Endometrium (tissue), 2 donors: Measurements from ENCODE around the gene RARG.
"Not testable (repeated sequence)": the region's sequence is repeated elsewhere in the genome, so short reads cannot be mapped to it uniquely, and the experiment has no call there.

ENCODE experiments used
- FAIRE-seq: peaks from 2 replicates; lab custom pipeline; 2012; peaks lifted over from hg19 to GRCh38; lab: Jason Lieb, UNC
- donor health status: control.
- donor health status: control.

RARG gene

DNA sequence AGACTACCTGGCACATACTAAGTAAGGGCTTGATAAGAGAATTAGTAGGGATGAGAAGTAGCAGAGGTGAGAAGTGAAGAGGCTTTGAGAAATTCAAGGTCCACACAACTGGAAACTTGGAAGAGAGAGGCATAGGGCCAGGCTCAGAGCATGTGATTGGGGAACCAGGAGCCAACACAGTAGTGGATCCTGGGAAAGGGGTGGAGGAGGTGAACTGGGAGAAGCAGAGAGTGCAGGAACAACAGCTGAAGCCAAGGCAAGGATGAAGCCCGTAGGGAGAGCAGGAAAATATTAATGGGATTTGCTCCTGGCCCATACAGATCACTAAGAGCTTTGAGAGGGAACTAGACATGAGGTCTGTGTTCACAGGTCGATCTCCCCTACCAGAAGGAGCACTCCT, 23.6 kb downstream of the RARG start:
- FAIRE-seq, result no peak

DNA sequence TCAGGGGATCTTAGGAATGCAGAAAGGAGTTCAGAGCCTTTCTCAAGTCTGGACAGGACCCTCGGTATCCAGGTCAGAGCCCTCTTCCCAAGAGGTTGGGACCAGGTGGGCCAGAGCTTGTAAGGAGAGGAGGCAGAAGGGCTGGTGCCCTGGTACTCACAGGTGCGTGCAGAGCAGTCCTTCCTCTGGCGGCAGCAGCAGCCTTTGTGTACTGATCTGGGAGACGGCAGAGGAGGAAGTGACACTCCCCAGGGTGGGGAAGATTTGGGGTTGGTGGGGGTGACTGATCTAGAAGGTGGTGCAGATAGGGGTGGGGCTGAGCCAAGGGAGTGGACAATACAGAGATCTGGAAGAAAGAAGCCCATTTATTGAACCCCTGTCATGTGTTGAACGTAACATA, 25.0 kb downstream of the RARG start, which contains the start of gene ITGB7:
Gene ITGB7, minus strand, starts transcription at position 210 of the 400 bp plus-strand sequence. CDS start 6,808 bp downstream, outside the sequence.
- FAIRE-seq, result no peak

DNA sequence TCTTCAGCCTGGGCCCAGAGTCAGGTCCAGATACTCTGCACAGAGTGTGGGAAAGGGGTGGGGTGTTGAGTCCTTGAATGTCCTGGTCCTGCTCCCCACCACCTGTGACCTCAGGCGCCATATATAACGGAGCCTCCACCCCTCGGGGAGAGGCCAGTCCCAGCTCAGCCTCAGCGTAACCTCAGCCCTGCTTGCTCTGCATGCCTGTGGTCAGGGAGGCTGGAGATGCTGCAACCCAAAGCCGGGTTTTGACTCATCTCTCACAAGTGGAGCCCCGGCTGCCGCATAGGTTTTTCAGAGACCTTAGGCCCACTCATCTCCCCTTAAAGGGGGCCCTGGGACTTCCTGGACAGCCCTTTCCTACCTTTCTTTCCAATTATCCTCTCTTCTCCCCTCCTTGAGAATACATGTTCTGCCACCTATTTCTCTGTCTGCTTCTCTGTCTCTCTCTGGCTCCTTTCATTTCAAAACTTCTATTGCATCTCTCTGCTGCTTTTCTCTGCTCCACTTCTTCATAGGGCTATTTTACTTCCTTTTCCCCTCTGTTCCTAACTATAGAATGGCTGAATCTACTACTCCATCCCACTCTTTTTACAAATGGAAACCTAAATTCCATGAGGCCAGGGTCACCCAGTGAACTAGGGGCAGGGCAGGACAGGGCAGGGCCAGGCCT, 26.1 kb downstream of the RARG start:
- FAIRE-seq, result no peak

DNA sequence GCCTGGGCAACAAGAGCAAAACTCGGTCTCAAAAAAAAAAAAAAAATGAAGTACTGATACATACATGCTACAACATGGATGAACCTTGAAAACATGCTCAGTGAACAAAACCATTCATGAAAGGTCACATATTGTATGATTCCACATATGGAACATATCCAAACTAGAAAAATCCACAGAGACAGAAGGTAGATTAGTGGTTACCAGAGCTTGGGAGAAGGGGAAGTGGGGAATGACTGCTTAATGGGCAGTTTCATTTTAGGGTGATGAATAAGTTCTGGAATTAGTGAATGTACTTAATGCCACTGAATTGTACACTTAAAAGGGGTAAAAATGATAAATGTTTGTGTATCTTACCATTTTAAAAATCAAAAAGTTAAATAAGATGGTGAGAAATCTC, 27.7 kb downstream of the RARG start:
- FAIRE-seq, result no peak

DNA sequence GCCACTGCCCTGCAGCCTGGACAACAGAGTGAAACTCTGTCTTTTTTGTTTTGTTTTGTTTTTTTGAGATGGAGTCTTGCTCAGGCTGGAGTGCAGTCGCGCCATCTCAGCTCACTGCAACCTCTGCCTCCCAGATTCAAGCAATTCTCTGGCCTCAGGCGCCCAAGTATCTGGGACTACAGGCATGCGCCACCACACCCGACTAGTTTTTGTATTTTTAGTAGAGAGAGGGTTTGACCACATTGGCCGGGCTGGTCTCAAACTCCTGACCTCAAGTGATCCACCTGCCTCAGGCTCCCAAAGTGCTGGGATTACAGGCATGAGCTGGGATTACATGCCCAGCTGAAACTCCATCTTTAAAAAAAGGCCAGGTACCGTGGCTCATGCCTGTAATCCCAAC, 29.7 kb downstream of the RARG start:
- not testable (repeated sequence) for FAIRE-seq

DNA sequence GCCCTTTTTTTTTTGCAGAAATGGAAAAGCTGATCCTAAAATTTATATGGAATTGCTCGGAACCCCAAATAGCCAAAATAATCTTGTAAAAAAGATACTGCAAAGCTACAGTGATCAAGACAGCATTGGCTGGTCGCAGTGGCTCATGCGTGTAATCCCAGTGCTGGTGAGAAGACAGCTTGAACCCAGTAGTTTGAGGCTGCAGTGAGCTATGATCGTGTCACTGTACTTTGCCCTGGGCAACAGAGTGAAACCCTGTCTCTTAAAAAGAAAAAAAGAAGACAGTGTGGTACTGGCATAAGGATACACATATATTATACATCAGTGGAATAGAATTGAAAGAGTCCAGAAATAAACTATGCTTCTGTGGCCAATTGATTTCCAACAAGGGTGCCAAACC, 30.4 kb downstream of the RARG start:
- no peak for FAIRE-seq

DNA sequence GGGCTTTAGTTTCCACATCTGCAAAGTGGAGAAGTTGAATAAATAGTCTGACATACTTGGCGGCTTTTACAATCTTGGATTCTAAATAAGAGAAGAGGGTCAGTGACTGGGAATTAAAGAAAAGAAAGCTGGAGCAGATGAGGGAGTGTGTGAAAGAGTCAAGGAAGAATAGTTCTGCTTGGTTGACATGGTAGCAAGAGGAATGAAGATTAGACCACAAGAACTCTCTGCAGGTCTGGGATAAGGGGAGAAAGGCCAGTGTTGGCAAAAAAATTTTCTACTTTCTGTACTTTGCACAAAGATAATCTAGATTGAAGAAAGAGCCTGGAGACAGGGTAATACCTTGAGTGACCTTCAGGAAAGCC, 30.9 kb downstream of the RARG start:
- no peak for FAIRE-seq

DNA sequence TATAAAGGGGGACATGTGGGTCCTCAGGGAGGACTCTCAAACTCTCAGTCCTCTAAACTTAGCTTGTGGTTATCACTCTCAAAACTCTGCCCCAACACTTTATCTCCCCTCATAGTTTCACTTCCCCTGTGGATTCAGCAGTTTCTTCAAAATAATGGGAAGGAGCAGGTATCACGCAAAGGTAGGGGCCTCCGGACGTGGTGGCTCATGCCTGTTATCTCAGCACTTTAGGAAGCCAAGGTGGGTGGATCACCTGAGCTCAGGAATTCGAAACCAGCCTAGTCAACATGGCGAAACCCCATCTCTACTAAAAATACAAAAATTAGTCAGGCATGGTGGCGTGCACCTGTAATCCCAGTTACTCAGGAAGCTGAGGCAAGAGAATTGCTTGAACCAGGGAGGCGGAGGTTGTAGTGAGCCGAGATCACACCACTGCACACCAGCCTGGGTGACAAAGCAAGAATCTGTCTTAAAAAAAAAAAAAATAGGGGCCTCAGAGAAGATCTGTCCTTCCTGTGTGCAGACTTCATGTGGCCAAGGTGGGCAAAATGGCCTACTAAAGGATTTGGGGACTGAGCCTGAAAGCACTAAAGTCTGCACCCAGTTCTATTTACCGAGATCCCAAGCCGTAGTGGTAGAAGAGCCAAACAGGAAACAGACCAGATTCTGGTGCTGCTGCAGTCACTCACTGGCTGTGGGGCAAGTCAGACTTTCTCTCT, 31.4 kb downstream of the RARG start:
- FAIRE-seq, result no peak

DNA sequence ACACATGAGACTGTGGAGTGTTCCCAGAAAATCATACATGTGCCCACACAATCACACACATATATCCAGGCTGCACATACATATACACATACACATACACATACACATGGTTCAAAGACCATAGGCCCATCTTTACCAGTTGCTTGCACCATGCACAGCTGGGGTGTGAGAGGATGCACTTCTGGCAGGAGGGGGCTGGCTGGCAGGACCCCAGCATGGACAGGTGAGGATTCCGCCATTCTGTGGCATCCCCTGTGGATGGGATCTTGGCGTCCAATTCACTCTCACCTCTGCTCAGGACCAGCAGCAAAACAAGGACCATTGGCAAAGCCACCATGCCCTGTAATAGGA, 31.9 kb downstream of the RARG start:
- FAIRE-seq, result no peak

DNA sequence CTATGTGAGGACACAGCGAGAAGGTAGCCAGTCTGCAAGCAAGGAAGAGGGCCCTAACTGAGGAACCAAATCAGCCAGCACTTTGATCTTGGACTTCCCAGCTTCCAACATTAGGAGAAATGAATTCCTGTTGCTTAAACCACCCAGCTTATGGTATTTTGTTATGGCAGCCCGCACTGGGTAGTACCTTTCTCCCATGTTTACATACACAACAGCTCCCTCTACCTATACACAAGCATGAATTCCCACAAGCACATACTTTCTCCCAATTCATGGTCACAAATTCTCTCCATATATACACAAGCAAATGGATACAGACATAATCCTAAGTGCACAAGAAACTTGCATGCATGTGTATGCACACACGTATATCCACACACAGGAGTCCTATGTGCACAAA, 32.3 kb downstream of the RARG start:
- FAIRE-seq, result no peak

DNA sequence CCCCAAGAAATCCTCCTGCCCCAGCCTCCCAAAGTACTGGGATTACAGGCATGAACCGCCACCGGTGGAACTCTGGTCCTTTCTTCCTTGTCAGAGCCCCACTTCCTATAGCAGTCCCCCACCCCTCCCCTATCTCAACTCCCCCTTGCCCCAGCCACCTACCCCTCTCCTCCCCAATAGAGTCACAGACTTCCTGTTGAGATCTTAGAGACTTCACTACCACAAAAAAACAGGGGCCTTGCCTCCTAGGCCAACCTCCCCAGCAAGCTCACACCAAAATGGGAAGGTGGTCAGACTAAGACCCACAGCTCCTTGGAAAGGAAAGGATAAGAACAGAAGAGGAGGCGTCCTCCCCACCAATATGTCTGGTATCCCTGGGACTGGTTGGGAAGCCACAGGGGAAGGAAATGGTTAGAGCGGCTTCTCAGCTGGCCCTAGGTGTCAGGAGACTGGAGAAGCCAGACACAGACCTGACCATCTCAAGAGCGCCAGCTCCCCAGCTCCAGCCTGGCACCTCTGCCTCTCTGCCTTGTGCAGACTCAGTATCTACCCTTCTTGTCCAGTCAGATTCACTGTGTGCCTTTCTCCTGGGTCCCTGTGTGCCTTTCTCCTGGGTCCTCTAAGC, 33.4 kb downstream of the RARG start:
- FAIRE-seq, result no peak

DNA sequence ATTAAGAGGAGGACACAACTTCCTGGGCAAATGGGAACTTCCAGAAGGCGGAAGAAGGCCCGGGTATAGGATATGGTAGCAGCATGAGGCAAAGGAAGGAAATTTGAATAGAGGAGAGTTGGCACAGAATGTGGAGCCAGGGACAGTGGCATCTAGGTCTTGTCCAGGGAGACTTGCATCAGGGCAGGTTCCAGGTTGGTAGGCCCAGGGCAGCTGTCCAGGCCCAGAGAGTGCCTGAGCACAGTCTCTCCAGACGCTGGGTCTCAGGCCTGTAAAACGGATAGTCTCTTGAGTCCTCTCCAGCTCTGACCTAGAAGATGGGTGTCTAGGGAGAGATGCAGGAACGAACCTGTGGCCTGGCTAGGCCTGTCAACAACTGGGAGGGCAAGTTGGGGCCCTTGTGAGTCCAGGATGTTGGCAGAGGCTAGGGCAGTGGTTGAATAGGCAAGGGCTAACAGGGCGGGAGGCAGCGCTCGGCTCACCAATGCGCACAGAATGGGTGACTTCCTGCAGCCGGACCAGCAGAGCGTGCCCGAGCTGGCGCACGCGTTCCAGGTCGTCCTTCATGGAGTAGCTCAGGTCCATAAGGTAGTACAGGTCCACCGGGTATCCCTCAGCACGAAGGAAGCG, 34.9 kb downstream of the RARG start:
- no peak for FAIRE-seq

DNA sequence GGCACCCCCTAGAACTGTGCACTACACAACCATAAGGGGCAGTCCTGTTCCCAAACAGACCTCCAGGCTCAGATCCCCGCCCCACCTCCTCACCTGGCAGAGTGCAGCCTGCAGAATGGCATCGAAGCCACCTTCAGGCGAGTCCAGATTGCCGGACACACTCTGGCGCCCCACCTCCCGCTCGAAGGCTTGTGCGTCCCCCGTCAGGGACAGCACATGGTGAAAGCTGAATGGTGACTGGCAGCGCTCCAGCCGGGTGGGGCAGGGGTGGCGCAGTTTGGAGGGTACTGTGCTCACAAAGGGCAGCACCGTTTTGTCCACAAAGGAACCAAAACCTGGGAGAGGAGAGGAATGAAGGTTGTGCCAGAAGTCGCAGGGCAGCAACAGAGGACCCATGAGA, 35.5 kb downstream of the RARG start:
- no peak for FAIRE-seq

DNA sequence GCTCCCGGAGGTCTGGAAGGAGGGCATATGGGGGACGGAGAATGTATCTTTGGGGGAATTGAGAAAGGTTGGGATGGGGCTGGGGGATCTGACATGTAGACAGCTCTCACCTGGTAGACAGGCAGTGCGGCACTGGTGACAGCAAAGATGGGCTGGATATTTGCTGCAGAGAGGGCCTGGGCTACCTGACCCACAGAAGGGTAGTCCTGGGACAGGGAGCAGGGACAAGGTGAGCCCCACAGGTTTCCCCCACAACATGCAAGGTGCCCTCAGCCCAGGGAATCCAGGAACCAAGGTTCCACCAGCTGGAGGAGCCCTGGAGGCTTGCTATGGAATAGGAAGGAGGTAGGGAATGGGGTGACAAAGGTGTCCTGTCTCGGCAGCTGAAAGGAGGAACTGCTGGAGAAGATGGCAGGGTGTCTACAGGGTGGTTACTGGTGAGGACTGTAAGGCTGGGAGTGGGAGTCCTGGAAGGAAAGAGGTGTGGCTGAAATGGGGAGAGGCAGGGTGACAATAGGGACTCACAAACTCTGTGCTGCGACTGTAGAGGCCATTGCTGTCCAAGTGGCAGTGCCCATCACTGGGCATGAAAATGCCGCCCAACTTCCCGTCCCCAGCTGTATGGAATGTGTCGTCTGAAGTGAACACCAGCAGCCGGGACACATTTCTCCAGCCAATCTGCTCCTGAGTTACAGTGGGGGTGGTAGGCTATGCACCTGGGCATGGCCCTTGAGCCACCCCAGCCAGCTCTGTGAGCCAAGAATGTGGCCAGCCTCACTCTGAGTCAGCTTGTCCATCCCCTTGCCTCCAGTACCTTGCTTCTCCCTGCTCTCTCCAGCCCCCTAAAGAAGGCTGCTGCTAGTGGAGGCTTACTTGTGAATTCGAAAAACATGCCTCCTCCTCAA, 36.2 kb downstream of the RARG start:
- FAIRE-seq, result no peak

DNA sequence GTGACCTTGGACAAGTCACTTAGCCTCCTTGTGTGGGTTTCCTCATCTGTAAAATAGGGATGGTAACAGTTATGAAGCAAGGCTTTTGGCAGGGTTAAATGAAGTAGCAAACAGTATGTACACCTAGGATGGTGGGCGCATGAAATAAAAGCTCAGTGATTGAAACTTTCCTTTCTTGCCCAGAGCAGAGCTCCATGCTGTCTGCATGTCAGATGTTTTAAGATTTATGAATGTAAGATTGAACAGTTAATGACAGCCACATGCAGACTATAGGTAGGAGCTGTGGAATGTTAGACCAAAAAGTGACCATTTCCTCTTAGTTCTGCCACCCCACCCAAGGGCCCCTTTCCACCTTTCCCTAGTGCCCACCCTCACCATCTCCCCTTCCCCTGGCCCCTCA, 37.0 kb downstream of the RARG start:
- no peak for FAIRE-seq

DNA sequence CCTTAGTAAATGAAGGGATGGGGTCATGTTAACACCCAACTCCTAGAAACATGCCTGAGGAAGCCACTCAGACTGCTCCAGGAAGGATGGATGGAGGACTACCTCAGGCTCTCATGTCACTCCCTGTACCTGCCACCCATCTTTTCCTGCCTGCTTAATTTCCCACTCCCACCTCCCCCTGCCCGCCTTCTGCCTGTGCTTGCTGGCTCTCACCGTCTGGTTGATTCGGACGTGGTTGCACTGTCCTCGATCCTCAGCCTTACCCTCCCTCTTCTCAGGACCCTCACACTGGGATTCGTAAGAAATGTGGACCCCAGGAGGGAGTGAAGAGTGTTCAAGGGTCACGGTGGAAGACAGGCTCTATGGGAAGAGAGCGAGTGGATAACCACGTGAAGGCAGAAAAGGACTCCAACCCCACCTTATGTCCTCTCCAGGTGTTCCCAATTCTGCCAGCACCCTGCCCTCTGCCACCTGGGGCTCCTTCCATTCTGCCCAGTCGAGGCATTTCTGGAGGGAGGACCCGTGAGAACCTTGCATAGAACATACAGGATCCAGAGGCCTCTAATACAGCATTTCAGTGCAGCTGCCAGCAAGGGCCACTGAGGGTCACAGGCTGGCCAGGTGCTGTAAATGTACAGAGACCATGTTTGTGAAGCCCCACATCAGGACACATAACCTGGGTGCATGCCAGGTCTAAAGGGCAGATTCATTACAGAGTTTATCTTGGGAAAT, 37.9 kb downstream of the RARG start:
- no peak for FAIRE-seq

DNA sequence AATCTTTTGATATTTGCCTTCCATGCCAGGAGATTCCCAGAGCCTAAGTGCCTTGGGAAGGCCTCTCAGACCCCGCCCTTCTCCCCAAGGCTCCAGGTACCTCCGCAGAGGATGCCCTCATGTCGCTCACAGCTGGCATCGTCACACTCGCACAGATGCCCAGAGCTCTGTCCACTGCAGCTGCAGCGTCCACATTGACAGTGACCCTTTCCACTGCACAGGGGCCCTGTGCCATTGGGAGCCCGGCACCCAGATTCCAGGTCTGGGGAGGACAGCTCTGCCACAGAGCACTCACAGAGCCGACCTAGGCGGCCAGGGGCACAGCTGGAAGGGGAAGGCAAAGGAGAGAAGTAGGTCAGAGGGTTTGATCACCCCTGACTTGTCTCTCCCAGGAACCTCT, 39.0 kb downstream of the RARG start:
- FAIRE-seq, result no peak

DNA sequence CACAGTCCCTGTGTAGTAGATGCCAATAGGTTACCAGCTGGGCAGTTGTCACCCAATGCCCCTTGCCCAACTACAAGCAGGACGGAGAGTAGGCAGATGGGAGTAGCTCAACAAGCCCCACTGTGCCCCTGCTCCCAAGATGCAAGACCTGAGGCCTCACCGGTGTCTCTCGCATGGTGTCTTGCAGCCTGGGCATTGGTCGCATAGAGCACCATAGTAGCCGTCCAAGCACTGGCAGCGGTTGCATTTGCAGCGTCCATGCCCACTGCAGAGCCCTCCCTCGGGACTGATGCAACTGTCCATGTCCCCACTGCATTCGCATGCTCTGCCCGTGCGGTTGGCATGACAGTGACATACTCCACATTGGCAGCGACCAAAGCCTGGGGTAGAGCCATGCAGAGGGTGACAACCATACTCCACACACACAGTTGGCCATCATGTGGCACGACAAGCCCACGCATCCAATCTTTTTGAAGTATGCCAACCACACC, 39.4 kb downstream of the RARG start:
- FAIRE-seq, result no peak

DNA sequence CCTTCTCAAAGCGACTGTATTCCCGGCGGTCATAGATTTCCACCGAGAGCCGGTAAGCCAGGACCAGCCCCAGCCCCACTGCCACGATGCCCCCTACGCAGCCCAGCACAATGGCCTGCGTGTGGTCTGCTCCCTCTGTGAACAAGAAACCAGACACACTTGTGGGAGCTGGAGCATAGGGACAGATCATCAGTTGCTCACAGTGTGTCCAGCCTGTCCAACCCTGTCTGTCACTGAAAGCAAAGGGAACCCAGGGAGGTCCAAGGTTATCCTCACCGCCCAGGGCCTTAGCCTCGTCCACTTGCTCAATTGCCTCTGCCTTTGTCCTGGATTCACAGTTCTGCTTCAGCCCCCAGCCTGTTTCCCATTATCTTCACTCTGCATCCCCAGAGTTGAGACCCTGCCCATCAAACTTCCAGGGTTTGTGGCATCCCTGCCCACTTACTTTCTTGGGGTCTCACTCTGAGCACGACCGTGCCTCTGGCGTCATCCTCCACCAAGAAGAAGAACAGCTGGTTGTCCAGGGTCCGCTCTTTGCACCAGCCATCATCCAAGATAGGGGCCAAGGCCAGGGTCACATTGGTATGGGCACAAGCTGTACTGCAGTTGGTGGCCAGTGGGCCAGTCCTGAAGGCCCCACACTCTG, 40.0 kb downstream of the RARG start:
- FAIRE-seq, result no peak

DNA sequence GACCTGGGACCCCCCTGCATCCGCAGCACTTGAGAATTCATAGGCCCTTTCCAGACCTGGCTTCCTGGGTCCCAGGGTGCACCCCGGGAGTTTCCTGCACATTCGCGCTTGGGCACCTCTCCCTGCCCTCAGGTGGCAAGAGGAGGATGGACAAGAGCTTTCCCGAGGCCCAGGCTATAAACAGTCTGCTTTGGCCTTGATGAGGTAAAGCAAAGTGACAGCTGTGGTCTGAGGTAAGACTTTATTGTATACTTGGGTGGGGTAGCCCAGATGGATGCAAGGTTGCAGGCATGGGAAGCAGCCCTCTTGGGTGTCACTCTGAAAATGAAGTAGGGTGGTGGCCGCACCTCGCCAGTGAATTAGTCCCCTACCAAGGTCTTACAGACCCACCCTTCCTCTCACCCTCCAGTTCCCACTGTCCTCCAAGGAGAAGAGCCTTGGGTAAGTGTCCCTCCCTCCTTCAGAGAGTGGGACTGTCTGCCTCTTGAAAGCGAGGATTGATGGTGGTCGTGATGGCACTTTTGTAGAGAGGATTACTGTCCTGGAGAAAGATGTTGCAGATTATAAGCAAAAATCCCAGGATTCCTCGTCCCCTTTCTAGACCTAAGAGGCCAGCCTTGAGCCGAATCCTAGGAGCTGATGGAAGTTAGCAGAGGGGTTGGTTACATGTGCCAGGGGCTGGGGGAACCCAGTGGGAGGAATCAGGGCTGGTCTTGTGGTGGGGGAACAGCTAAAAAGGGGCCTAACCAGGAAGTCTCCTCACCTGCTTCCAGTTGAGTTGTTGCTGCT, 40.7 kb downstream of the RARG start:
- FAIRE-seq, result no peak
